Nucleus accumbens (tissue), 56 donors: ENCODE measurements around the gene LCE5A.
A peak's percentile ranks its signal among the peaks of the same experiment; 100 is the strongest.
"Not testable (repeated sequence)": the region's sequence is repeated elsewhere in the genome, so short reads cannot be mapped to it uniquely, and the experiment has no call there.

Experiments
- DNase-seq, 56 donors: peaks; one replicate each; lab custom pipeline; 2025; lab: John Stamatoyannopoulos, UW

Gene LCE5A

GRCh38 chr1:152510503-152510902 is at the start of gene LCE5A:
LCE5A (plus strand) TSS chr1:152510803; CDS start chr1:152511535, 732 bp downstream.
- no peak for DNase-seq

GRCh38 chr1:152461544-152461943 is 49.1 kb upstream of the LCE5A start:
- DNase-seq = peak in 14 of 56 donors; percentile 0 to 45 (median 14)

GRCh38 chr1:152462636-152463035 is 48.0 kb upstream of the LCE5A start:
- DNase-seq = no peak

- DNase-seq = no peak
These were observed 44.4 kb upstream of the LCE5A start for GRCh38 chr1:152466217-152466616.

- no peak for DNase-seq
These were observed 36.6 kb upstream of the LCE5A start for GRCh38 chr1:152473887-152474537.

GRCh38 chr1:152479792-152480595 is 30.6 kb upstream of the LCE5A start:
- peak in 4 of 56 donors; percentile 1 to 3 (median 2) for DNase-seq

- DNase-seq = no peak
These were observed 28.5 kb upstream of the LCE5A start for GRCh38 chr1:152481869-152482664.

GRCh38 chr1:152486400-152487006 is 24.1 kb upstream of the LCE5A start:
- no peak for DNase-seq

- no peak for DNase-seq
These were observed 22.7 kb upstream of the LCE5A start for GRCh38 chr1:152487871-152488270.

GRCh38 chr1:152491537-152491936 is 19.1 kb upstream of the LCE5A start:
- not testable (repeated sequence) for DNase-seq

- no peak for DNase-seq
These were observed 15.4 kb upstream of the LCE5A start for GRCh38 chr1:152495066-152495675.

- DNase-seq = no peak
These were observed 13.3 kb upstream of the LCE5A start for GRCh38 chr1:152497273-152497672.

- DNase-seq = no peak
These were observed 8.9 kb upstream of the LCE5A start for GRCh38 chr1:152501704-152502103.

- DNase-seq = no peak
These were observed 8.0 kb upstream of the LCE5A start for GRCh38 chr1:152502496-152503180.

- no peak for DNase-seq
These were observed 5.5 kb upstream of the LCE5A start for GRCh38 chr1:152505083-152505482.

- DNase-seq = no peak
These were observed 3.6 kb upstream of the LCE5A start for GRCh38 chr1:152506899-152507498.

- no peak for DNase-seq
These were observed 993 bp downstream of the LCE5A start for GRCh38 chr1:152511596-152511995.

GRCh38 chr1:152513081-152513480 is 2.5 kb downstream of the LCE5A start:
- DNase-seq = no peak

GRCh38 chr1:152514715-152515433 is 4.3 kb downstream of the LCE5A start:
- no peak for DNase-seq
